OCI-LY7 (cell line): ENCODE results near the gene FTCDNL1. TPM values are rescaled to one million over a fixed set of nuclear protein-coding genes. Genes with fewer than 3 reads are reported as not detected.

Source experiments
- BruUV-seq: library from RNA; stranded (reverse); fragments of 400-500 nt; replicated peaks from 2 replicates; lab custom pipeline; 2021; lab: Mats Ljungman, UMichigan
- CTCF ChIA-PET: fragments of 300-600 bp; sonication (Branson Sonifier 250); formaldehyde crosslinking; loops from one replicate; lab custom pipeline; 2022; ENCODE audit warnings: antibody characterized with exemption; ENCODE audit not compliant: unreplicated experiment; lab: Charles Lee
- POLR2A ChIA-PET: fragments of 300-600 bp; sonication (Branson Sonifier 250); formaldehyde crosslinking; loops from one replicate; lab custom pipeline; 2022; ENCODE audit warnings: antibody characterized with exemption; lab: Charles Lee
- DNase-seq: peaks from one replicate; pipeline ENCODE4 v3.0.0-alpha.2; 2015; ENCODE audit warnings: low spot score
- H2AFZ ChIP-seq: fragments of 200-600 bp; sonication (generic), shearing (Covaris generic); 2 replicates; pipeline ENCODE4 v1.6.1; 2014; ENCODE audit warnings: mild to moderate bottlenecking, antibody characterized with exemption, low read length, moderate library complexity
- H3K27ac ChIP-seq: fragments of 200-600 bp; sonication (generic); 2 replicates; pipeline ENCODE4 v1.5.1; 2014; ENCODE audit warnings: mixed run types, low read depth, mild to moderate bottlenecking, moderate library complexity, low read length, inconsistent platforms; ENCODE audit not compliant: poor library complexity, severe bottlenecking
- H3K36me3 ChIP-seq: fragments of 200-600 bp; sonication (generic); 2 replicates; pipeline ENCODE4 v1.6.1; 2014; ENCODE audit warnings: mild to moderate bottlenecking, antibody characterized with exemption, low read length, moderate library complexity, mixed read lengths; ENCODE audit not compliant: insufficient read depth
- H3K4me1 ChIP-seq: fragments of 200-600 bp; sonication (generic); 2 replicates; pipeline ENCODE4 v1.5.1; 2014; ENCODE audit warnings: mild to moderate bottlenecking, low read length; ENCODE audit not compliant: insufficient read depth, poor library complexity, severe bottlenecking
- H3K4me2 ChIP-seq: fragments of 200-600 bp; sonication (generic); 2 replicates; pipeline ENCODE4 v1.6.1; 2014; ENCODE audit warnings: mild to moderate bottlenecking, low read length
- H3K4me3 ChIP-seq: fragments of 200-600 bp; sonication (generic); 2 replicates; pipeline ENCODE4 v1.5.1; 2014; ENCODE audit warnings: mild to moderate bottlenecking, low read depth, low read length; ENCODE audit not compliant: poor library complexity, severe bottlenecking
- H3K79me2 ChIP-seq: fragments of 200-600 bp; sonication (generic); 2 replicates; pipeline ENCODE4 v1.6.1; 2016; ENCODE audit warnings: low read depth, mild to moderate bottlenecking, low read length, moderate library complexity, mixed read lengths; ENCODE audit not compliant: insufficient read depth
- H3K9me2 ChIP-seq: fragments of 200-600 bp; sonication (generic); 2 replicates; pipeline ENCODE4 v1.6.1; 2016; ENCODE audit warnings: mild to moderate bottlenecking, low read length, mixed read lengths; ENCODE audit not compliant: insufficient read depth
- H3K9me3 ChIP-seq: fragments of 200-600 bp; sonication (generic); 2 replicates; pipeline ENCODE4 v1.6.1; 2014; ENCODE audit warnings: mild to moderate bottlenecking, mixed run types, low read length, mixed read lengths
- H4K20me1 ChIP-seq: fragments of 200-600 bp; sonication (generic); 2 replicates; pipeline ENCODE4 v1.6.1; 2014; ENCODE audit warnings: mild to moderate bottlenecking, antibody characterized with exemption, low read length, moderate library complexity, mixed read lengths; ENCODE audit not compliant: insufficient read depth
- EZH2phosphoT487 ChIP-seq: fragments of 200-600 bp; sonication (generic); IDR thresholded peaks from 2 replicates; pipeline ENCODE4 v1.6.1; 2018; ENCODE audit warnings: low read depth, borderline replicate concordance, mild to moderate bottlenecking, mixed run types, antibody characterized with exemption, low read length, moderate library complexity, mixed read lengths
- intact Hi-C: fragments of 100-400 bp; cut with micrococcal nuclease; formaldehyde crosslinking; loops from one replicate; pipeline ENCODE4 v1.10.0; 2022; ENCODE audit not compliant: unreplicated experiment
- total RNA-seq, 2 experiments: library from RNA; depleted of rRNA in 1 of 2; stranded (reverse); fragments of >200 nt in 1 of 2; shearing (Covaris generic) in 1 of 2; gene quantifications; 2 replicates each; pipeline ENCODE4 v1.2.3, GENCODE V29; 2014 to 2022
- TF ChIP-seq, protein P1 (sequence below): fragments of 200-600 bp; sonication (generic); conservative IDR thresholded peaks from 2 replicates; pipeline ENCODE4 v1.5.1; 2014; ENCODE audit warnings: mild to moderate bottlenecking, antibody characterized with exemption, low read length, moderate library complexity, mixed read lengths

Gene FTCDNL1
- total RNA-seq, 2 experiments from 2014 or later, result 0.40 to 0.54 TPM

DNA sequence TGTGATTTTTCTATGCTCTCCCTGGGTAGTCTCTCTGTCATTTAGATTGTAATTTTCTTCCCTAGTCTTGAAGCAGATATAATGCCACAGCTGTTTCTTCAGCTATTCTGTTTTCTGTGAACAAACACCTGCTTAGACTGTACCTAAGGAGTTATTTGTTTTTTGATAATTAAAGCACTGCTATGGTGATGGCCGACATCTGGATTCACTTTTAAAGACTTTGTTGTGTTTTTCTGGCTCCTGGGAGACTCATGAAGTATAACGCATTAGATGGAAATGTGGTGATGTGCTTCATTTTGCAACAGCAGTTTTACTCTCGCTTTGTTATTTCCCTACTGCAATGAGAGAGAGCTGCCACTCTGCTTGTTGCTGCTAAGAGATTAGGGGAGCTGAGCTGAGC, 44.4 kb upstream of the FTCDNL1 start:
- no TSS peak for BruUV-seq

DNA sequence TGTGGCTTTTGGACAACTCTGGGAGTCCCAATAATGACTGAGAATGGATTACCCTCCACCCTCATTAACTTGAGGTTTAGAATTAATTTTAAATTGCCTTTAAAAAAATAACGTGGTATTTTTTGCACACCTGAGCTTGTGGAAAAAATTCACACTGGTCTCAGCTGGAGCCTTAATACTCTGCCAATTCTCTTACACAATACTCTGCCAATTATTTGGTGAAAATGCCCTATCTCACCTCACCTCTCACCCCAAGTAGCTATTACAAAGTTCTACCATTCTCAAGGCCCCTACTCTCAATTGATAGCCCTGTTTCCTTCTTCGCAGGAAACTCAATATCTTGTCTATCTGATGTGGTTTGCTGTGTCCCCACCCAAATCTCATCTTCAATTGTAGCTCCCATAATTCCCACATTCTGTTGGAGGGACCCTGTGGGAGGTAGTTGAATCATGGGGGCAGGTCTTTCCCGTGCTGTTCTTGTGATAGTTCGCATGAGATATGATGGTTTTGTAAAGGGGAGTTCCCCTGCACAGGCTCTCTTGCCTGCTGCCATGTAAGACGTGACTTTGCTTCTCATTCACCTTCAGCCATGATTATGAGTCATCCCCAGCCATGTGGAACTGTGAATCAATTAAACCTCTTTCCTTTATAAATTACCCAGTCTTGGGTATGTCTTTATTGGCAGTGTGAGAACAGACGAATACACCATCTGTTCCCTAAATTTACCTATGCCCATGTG, 32.7 kb upstream of the FTCDNL1 start:
- ChIA-PET POLR2A (no interaction called here), CTCF (interaction anchor here (0.5 kb wide), 1 partner anchor 842 kb away, joined by 3 read pairs; no protein-coding TSS in a partner anchor)
- H4K20me1 ChIP-seq, result no peaks in the 10 kb centered on the region
- TF ChIP-seq, protein P1, sequence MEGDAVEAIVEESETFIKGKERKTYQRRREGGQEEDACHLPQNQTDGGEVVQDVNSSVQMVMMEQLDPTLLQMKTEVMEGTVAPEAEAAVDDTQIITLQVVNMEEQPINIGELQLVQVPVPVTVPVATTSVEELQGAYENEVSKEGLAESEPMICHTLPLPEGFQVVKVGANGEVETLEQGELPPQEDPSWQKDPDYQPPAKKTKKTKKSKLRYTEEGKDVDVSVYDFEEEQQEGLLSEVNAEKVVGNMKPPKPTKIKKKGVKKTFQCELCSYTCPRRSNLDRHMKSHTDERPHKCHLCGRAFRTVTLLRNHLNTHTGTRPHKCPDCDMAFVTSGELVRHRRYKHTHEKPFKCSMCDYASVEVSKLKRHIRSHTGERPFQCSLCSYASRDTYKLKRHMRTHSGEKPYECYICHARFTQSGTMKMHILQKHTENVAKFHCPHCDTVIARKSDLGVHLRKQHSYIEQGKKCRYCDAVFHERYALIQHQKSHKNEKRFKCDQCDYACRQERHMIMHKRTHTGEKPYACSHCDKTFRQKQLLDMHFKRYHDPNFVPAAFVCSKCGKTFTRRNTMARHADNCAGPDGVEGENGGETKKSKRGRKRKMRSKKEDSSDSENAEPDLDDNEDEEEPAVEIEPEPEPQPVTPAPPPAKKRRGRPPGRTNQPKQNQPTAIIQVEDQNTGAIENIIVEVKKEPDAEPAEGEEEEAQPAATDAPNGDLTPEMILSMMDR, result no peak
- no peak for TF ChIP-seq EZH2phosphoT487
- BruUV-seq, result no TSS peak
- H2AFZ ChIP-seq, result no peak overlapping the region
- no peak for DNase-seq
- H3K4me3 ChIP-seq, result no peak overlapping the region
- H3K9me2 ChIP-seq, result no peaks in the 10 kb centered on the region
- H3K4me1 ChIP-seq, result no peaks in the 10 kb centered on the region
- no peak overlapping the region for H3K4me2 ChIP-seq
- no peaks in the 10 kb centered on the region for H3K9me3 ChIP-seq
- no peaks in the 10 kb centered on the region for H3K79me2 ChIP-seq
- H3K27ac ChIP-seq, result no peak overlapping the region
- intact Hi-C loops, result no loop called here
- H3K36me3 ChIP-seq, result no peaks in the 10 kb centered on the region

More for the DNA sequence above, 44.4 kb upstream of the FTCDNL1 start:
- no peaks in the 10 kb centered on the region for H3K4me1 ChIP-seq
- no peaks in the 10 kb centered on the region for H3K36me3 ChIP-seq
- no peak overlapping the region for H3K4me2 ChIP-seq
- H2AFZ ChIP-seq, result no peak overlapping the region
- no peak for TF ChIP-seq EZH2phosphoT487
- TF ChIP-seq, protein P1, result no peak
- no peak for DNase-seq
- ChIA-PET POLR2A (interaction anchor here (0.8 to 1.7 kb wide), 2 partner anchors 15 to 51 kb away, joined by 3 to 5 read pairs; partner anchors contain the start of gene C2orf69), CTCF (no interaction called here)
- no peaks in the 10 kb centered on the region for H3K9me2 ChIP-seq
- H3K27ac ChIP-seq, result no peak overlapping the region
- intact Hi-C loops, result no loop called here
- no peaks in the 10 kb centered on the region for H4K20me1 ChIP-seq
- H3K79me2 ChIP-seq, result no peaks in the 10 kb centered on the region
- H3K9me3 ChIP-seq, result no peaks in the 10 kb centered on the region
- H3K4me3 ChIP-seq, result no peak overlapping the region

DNA sequence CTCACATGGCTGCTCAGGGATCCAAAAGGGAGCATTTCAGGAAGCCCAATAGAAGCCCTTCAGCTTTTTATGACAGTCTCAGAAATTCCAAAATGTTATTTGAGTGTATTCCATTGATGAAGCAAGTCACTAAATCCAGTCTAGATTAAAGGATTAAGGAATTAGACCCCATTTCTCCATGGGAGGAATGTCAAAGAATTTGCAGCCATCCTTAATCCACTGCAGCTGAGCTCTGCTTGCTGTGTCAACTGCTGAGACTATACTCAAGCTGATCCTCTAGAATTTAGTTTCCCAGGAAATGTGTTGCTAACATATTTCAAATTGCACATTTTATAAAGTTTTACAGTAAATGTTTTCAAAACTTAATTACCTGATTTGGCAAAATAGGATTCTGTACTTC, 31.7 kb upstream of the FTCDNL1 start:
- ChIA-PET POLR2A (interaction anchor here (0.6 kb wide), 1 partner anchor 19 kb away, joined by 4 read pairs; no protein-coding TSS in a partner anchor), CTCF (no interaction called here)
- Histone ChIP-seq H3K4me2 (no peak overlapping the region), H3K36me3 (no peaks in the 10 kb centered on the region), H3K79me2 (no peaks in the 10 kb centered on the region), H3K27ac (no peak overlapping the region), H4K20me1 (no peaks in the 10 kb centered on the region), H3K9me2 (no peaks in the 10 kb centered on the region), H3K4me1 (no peaks in the 10 kb centered on the region), H2AFZ (no peak overlapping the region), H3K9me3 (no peaks in the 10 kb centered on the region), H3K4me3 (no peak overlapping the region)
- intact Hi-C loops, result no loop called here
- no peak for DNase-seq
- TF ChIP-seq, protein P1, result no peak
- TF ChIP-seq EZH2phosphoT487, result no peak
- no TSS peak for BruUV-seq
